GM12878 (cell line): ENCODE results near the gene AURKAIP1. TPM values are rescaled to one million over a fixed set of nuclear protein-coding genes. Genes with fewer than 3 reads are reported as not detected.

Experiments
- ATAC-seq: fragments of 200-7000 bp; cut with Tn5 transposase; 3 replicates; pipeline ENCODE4 v1.9.1; 2020; ENCODE audit warnings: mild to moderate bottlenecking, moderate library complexity
- BruUV-seq: library from RNA; stranded (reverse); fragments of 400-500 nt; replicated peaks from 2 replicates; lab custom pipeline; 2021; lab: Mats Ljungman, UMichigan
- CTCF ChIA-PET: fragments of 300-600 bp; sonication (Branson Sonifier 250); formaldehyde crosslinking; extraction: SDS; loops from one replicate; lab custom pipeline; 2021; ENCODE audit warnings: inconsistent platforms; lab: Yijun Ruan, JAX
- POLR2A ChIA-PET: fragments of 350-600 bp; formaldehyde crosslinking; extraction: SDS; loops from one replicate; lab custom pipeline; 2021; ENCODE audit warnings: inconsistent platforms; lab: Charles Lee
- RAD21 ChIA-PET: fragments of 300-600 bp; sonication (Branson Sonifier 250); formaldehyde crosslinking; loops from one replicate; lab custom pipeline; 2023; ENCODE audit warnings: antibody characterized with exemption; ENCODE audit not compliant: unreplicated experiment; lab: Charles Lee
- SMC1A ChIA-PET: fragments of 300-600 bp; sonication (Branson Sonifier 250); formaldehyde crosslinking; loops from one replicate; lab custom pipeline; 2023; ENCODE audit not compliant: unreplicated experiment, uncharacterized antibody; lab: Charles Lee
- DNase-seq: peaks from one replicate; pipeline ENCODE4 v3.0.0-alpha.2; 2011; ENCODE audit warnings: low read depth, low spot score
- FAIRE-seq: peaks from 3 replicates; lab custom pipeline; 2011; peaks lifted over from hg19 to GRCh38; lab: Jason Lieb, UNC
- H2AFZ ChIP-seq: 2 replicates; pipeline ENCODE4 v1.6.0; 2011; ENCODE audit warnings: low read depth, low read length, control low read depth; ENCODE audit not compliant: control insufficient read depth
- H3K27ac ChIP-seq: 2 replicates; pipeline ENCODE4 v1.5.1; 2011; ENCODE audit warnings: control low read depth; ENCODE audit not compliant: control insufficient read depth, insufficient read depth
- H3K27me3 ChIP-seq, 2 experiments: replicated peaks in 1 of 2; 2 replicates each; pipeline versions ENCODE4 v1.6.0 to v1.6.1; 2011; ENCODE audit warnings: low read length in 1 of 2; ENCODE audit not compliant: control insufficient read depth in 2 of 2, insufficient read depth in 2 of 2
- H3K36me3 ChIP-seq, 2 experiments: 2 replicates each; pipeline ENCODE4 v1.5.1; 2011; ENCODE audit warnings: low read length in 1 of 2; ENCODE audit not compliant: control insufficient read depth in 2 of 2, insufficient read depth in 2 of 2
- H3K4me1 ChIP-seq: 2 replicates; pipeline ENCODE4 v1.6.1; 2011; ENCODE audit warnings: mild to moderate bottlenecking, low read length, moderate library complexity, mixed read lengths; ENCODE audit not compliant: control insufficient read depth, insufficient read depth
- H3K4me2 ChIP-seq: 2 replicates; pipeline ENCODE4 v1.6.0; 2011; ENCODE audit warnings: control low read depth; ENCODE audit not compliant: control insufficient read depth, insufficient read depth
- H3K4me3 ChIP-seq: fragments of 200-600 bp; sonication (generic); 2 replicates; pipeline ENCODE4 v1.5.1; 2016
- H3K79me2 ChIP-seq: 2 replicates; pipeline ENCODE4 v1.6.0; 2011; ENCODE audit warnings: low read length; ENCODE audit not compliant: control insufficient read depth, insufficient read depth
- H3K9ac ChIP-seq: 2 replicates; pipeline ENCODE4 v1.8.0; 2011; ENCODE audit warnings: low read length, control low read depth, mixed read lengths; ENCODE audit not compliant: control insufficient read depth, insufficient read depth
- H3K9me3 ChIP-seq: replicated peaks from 3 replicates; pipeline ENCODE4 v1.5.1; 2011; ENCODE audit warnings: mild to moderate bottlenecking, low read length; ENCODE audit not compliant: control insufficient read depth, insufficient read depth
- H4K20me1 ChIP-seq: 2 replicates; pipeline ENCODE4 v1.6.0; 2011; ENCODE audit not compliant: control insufficient read depth, insufficient read depth
- ATF2 ChIP-seq: IDR thresholded peaks from 2 replicates; pipeline ENCODE4 v1.6.1; 2012; ENCODE audit warnings: low read length, inconsistent platforms
- BCL3 ChIP-seq: IDR thresholded peaks from 2 replicates; pipeline ENCODE4 v1.6.1; 2011; ENCODE audit warnings: borderline replicate concordance, low read depth, mild to moderate bottlenecking, moderate library complexity, low read length; ENCODE audit not compliant: insufficient read depth, poor library complexity, severe bottlenecking
- CBFB ChIP-seq: IDR thresholded peaks from 2 replicates; pipeline ENCODE4 v1.6.1; 2016; ENCODE audit warnings: antibody characterized with exemption, low read depth
- JUND ChIP-seq: IDR thresholded peaks from 2 replicates; pipeline ENCODE4 v1.6.1; 2012; ENCODE audit warnings: low read depth, mild to moderate bottlenecking, low read length, improper control_type of control experiment, moderate library complexity
- NFYB ChIP-seq: IDR thresholded peaks from 2 replicates; pipeline ENCODE4 v1.6.1; 2011; ENCODE audit warnings: low read depth, mild to moderate bottlenecking, low read length, improper control_type of control experiment, moderate library complexity; ENCODE audit not compliant: insufficient read depth
- STAT3 ChIP-seq: IDR thresholded peaks from 2 replicates; pipeline ENCODE4 v1.6.1; 2011; ENCODE audit warnings: low read depth, low read length, improper control_type of control experiment
- ZNF207 ChIP-seq: fragments of 450-650 bp; IDR thresholded peaks from 2 replicates; pipeline ENCODE4 v1.6.1; 2014; ENCODE audit warnings: antibody characterized with exemption, mild to moderate bottlenecking, borderline replicate concordance
- ZNF384 ChIP-seq: IDR thresholded peaks from 2 replicates; pipeline ENCODE4 v1.6.1; 2012; ENCODE audit warnings: low read depth, mild to moderate bottlenecking, low read length, improper control_type of control experiment, borderline replicate concordance
- WGBS: methylation state at CpG from one replicate; pipeline ENCODE4 v1.1.6; 2016; ENCODE audit warnings: low lambda C conversion rate; ENCODE audit not compliant: insufficient replicate concordance, insufficient coverage; ENCODE audit errors: missing lambda C conversion rate; 5-methylcytosine and 5-hydroxymethylcytosine counted together
- in situ Hi-C: fragments of 300-500 bp; cut with MboI; formaldehyde crosslinking; loops from 9 replicates; pipeline ENCODE4 v1.14.3; 2018; ENCODE audit warnings: mixed read lengths
- intact Hi-C: fragments of 100-400 bp; cut with micrococcal nuclease; formaldehyde crosslinking; loops from one replicate; pipeline ENCODE4 v1.14.2; 2022; ENCODE audit not compliant: unreplicated experiment
- polyA plus RNA-seq, 11 experiments: library from polyadenylated mRNA; depleted of rRNA in 4 of 11; unstranded in 6 of 11; stranded (reverse) in 5 of 11; fragments of >200 nt; fragmentation: Nextera tagmentation in 4 of 11; fragmentation: Illumina TruSeq in 1 of 11; extraction: Ambion mirVana in 4 of 11; extraction: Trizol in 1 of 11; gene quantifications; 1 replicate in 1 of 11; 2 replicates in 10 of 11; pipeline versions ENCODE4 v1.2.1 to v1.2.3, GENCODE V29; 2011 to 2016; ENCODE audit warnings: inconsistent platforms in 2 of 11, missing spikeins in 2 of 11, low read depth in 1 of 11
- total RNA-seq, 4 experiments: library from RNA; depleted of rRNA in 3 of 4; stranded (reverse); fragments of >200 nt in 3 of 4; fragmentation: Illumina TruSeq in 1 of 4; extraction: Trizol in 1 of 4; gene quantifications; 2 replicates each; pipeline versions ENCODE4 v1.2.1 to v1.2.3, GENCODE V29; 2013 to 2021

Gene AURKAIP1
- total and polyA plus RNA-seq, 10 of the 15 experiments (the other 5 are each of a cell fraction or from before 2014, with no cell fraction given), result 6.5 to 366 (median 120) TPM

- intact Hi-C loops, result no loop called here
- POLR2A ChIA-PET, result no interaction called here
These were observed 20.2 kb upstream of the AURKAIP1 start for GRCh38 chr1:1395166-1395565.

More at GRCh38 chr1:1395166-1395565, 20.2 kb upstream of the AURKAIP1 start:
- Histone ChIP-seq H3K27ac (no peak overlapping the region), H3K4me1 (peaks cover 10% of the 10 kb centered on the region), H3K79me2 (peaks cover 35% of the 10 kb centered on the region), H3K27me3 (no peaks in the 10 kb centered on the region), H3K9ac (no peak overlapping the region), H2AFZ (no peak overlapping the region), H3K9me3 (no peaks in the 10 kb centered on the region), H3K4me3 (no peak overlapping the region), H3K36me3 (peaks cover 28 to 42% of the 10 kb centered on the region in 2 experiments), H4K20me1 (no peaks in the 10 kb centered on the region; the same call in 1 of the 2 replicates), H3K4me2 (no peak overlapping the region)
- DNase-seq, result no peak
- in situ Hi-C loops, result no loop called here
- TF ChIP-seq STAT3 (no peak), CBFB (no peak), ZNF384 (no peak), JUND (no peak), ATF2 (no peak), ZNF207 (no peak), NFYB (no peak), BCL3 (no peak)
- ATAC-seq, result no peak
- no peak for FAIRE-seq
- CTCF ChIA-PET, result no interaction called here
- WGBS, result 95% methylated on average over 11 of the region's 11 CpGs
- RAD21 ChIA-PET, result interaction anchor here (0.9 kb wide), 1 partner anchor 284 kb away, joined by 3 read pairs; no protein-coding TSS in a partner anchor
- no TSS peak for BruUV-seq
- SMC1A ChIA-PET, result no interaction called here
